Measurements from ENCODE around the gene AEBP1. TPM values are rescaled to one million over a fixed set of nuclear protein-coding genes. Genes with fewer than 3 reads are reported as not detected.
A peak's percentile ranks its signal among the peaks of the same experiment; 100 is the strongest.

Gene AEBP1
- total RNA-seq, 1 donor from 2014 or later: 17.2 TPM

GRCh38 chr7:44106311-44107065 lies 2.3 kb downstream of the AEBP1 start:
- intact Hi-C loops (cut with micrococcal nuclease): no loop called here

GRCh38 chr7:44107116-44107960 lies 3.2 kb downstream of the AEBP1 start:
- Mint-ChIP-seq H3K27ac (no peak overlapping the region), H3K4me3 (no peak overlapping the region)
- intact Hi-C loops (cut with micrococcal nuclease): no loop called here

More at GRCh38 chr7:44106311-44107065, 2.3 kb downstream of the AEBP1 start:
- H3K9me3 Mint-ChIP-seq: no peaks in the 10 kb centered on the region
- H3K4me1 Mint-ChIP-seq (ENCODE audit: low read depth): peaks cover 10% of the 10 kb centered on the region
- peak overlapping the region; percentile 61 for H3K4me3 Mint-ChIP-seq
- DNase-seq (ENCODE audit: low spot score): no peak
- H3K27me3 Mint-ChIP-seq (ENCODE audit: insufficient read depth): peaks cover 20% of the 10 kb centered on the region
- H3K27ac Mint-ChIP-seq: no peak overlapping the region
- H3K36me3 Mint-ChIP-seq (ENCODE audit: low read depth): no peaks in the 10 kb centered on the region

DNA sequence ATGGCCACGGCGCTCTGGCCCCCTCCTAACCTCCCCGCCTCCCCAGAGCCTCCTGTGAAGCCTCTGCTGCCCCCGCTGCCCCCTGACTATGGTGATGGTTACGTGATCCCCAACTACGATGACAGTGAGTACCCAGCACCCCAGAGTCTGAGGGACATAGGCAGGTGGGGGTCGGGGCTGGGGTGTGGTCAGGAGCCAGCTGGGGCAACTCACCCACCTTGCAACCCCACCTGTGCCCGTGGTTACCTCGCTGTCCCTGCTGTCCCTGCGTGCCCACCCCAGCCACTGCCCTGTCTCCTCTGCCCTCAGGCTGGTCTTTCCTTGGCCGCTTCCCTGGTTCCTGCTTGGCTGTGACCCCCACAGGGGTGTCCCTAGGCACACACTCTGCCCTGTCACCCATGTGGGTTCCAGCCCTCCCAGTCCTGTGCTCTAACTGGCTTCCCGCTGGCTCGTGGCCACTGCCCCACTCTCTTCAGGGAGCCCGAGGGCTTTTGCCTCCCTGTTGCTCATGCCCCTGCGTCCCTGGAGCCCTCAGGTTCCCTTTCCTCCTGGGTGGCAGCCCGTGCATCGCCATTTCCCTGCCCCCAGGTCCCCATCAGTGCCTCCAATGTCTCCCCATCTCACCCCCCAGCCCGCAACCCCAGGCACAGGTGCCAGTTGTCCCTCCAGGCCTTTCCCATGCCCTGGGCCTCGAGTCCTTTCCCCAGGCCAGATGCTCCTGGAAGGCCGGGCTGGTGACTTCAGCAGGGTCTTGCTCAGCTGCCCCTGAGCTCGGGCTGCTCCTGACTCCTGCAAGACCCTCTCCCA lies 4.0 kb downstream of the AEBP1 start:
- intact Hi-C loops (cut with micrococcal nuclease): no loop called here
- H3K4me3 Mint-ChIP-seq: no peak overlapping the region
- no peak for DNase-seq (ENCODE audit: low spot score)
- H3K27ac Mint-ChIP-seq: no peak overlapping the region
- H3K36me3 Mint-ChIP-seq (ENCODE audit: low read depth): no peaks in the 10 kb centered on the region
- H3K27me3 Mint-ChIP-seq (ENCODE audit: insufficient read depth): peaks cover 13% of the 10 kb centered on the region
- H3K9me3 Mint-ChIP-seq: no peaks in the 10 kb centered on the region
- H3K4me1 Mint-ChIP-seq (ENCODE audit: low read depth): peaks cover 10% of the 10 kb centered on the region

More at GRCh38 chr7:44107116-44107960, 3.2 kb downstream of the AEBP1 start:
- Mint-ChIP-seq H3K9me3 (no peaks in the 10 kb centered on the region), H3K27me3 (ENCODE audit: insufficient read depth) (peaks cover 16% of the 10 kb centered on the region), H3K4me1 (ENCODE audit: low read depth) (peaks cover 10% of the 10 kb centered on the region), H3K36me3 (ENCODE audit: low read depth) (no peaks in the 10 kb centered on the region)
- DNase-seq (ENCODE audit: low spot score): no peak

- no peak for DNase-seq (ENCODE audit: low spot score)
- Mint-ChIP-seq H3K4me3 (no peak overlapping the region), H3K27me3 (ENCODE audit: insufficient read depth) (peaks cover 8% of the 10 kb centered on the region), H3K9me3 (no peaks in the 10 kb centered on the region), H3K4me1 (ENCODE audit: low read depth) (peaks cover 10% of the 10 kb centered on the region), H3K27ac (no peak overlapping the region), H3K36me3 (ENCODE audit: low read depth) (peaks cover 4% of the 10 kb centered on the region)
- intact Hi-C loops (cut with micrococcal nuclease): no loop called here
These were observed 4.9 kb downstream of the AEBP1 start for GRCh38 chr7:44108768-44109750.

DNA sequence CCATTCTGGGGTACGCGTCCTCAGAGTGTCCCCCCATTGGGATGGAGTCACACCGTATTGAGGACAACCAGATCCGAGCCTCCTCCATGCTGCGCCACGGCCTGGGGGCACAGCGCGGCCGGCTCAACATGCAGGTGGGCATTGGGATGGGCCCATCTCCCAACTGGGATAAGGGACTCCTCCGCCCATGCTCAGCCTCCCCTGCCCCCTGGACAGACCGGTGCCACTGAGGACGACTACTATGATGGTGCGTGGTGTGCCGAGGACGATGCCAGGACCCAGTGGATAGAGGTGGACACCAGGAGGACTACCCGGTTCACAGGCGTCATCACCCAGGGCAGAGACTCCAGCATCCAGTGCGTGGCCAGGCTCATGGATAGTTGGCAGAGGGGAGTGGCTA lies 5.8 kb downstream of the AEBP1 start:
- Mint-ChIP-seq H3K36me3 (ENCODE audit: low read depth) (peaks cover 5% of the 10 kb centered on the region), H3K27ac (no peak overlapping the region), H3K27me3 (ENCODE audit: insufficient read depth) (peaks cover 8% of the 10 kb centered on the region), H3K9me3 (no peaks in the 10 kb centered on the region), H3K4me1 (ENCODE audit: low read depth) (peaks cover 9% of the 10 kb centered on the region), H3K4me3 (no peak overlapping the region)
- no peak for DNase-seq (ENCODE audit: low spot score)
- intact Hi-C loops (cut with micrococcal nuclease): no loop called here

DNA sequence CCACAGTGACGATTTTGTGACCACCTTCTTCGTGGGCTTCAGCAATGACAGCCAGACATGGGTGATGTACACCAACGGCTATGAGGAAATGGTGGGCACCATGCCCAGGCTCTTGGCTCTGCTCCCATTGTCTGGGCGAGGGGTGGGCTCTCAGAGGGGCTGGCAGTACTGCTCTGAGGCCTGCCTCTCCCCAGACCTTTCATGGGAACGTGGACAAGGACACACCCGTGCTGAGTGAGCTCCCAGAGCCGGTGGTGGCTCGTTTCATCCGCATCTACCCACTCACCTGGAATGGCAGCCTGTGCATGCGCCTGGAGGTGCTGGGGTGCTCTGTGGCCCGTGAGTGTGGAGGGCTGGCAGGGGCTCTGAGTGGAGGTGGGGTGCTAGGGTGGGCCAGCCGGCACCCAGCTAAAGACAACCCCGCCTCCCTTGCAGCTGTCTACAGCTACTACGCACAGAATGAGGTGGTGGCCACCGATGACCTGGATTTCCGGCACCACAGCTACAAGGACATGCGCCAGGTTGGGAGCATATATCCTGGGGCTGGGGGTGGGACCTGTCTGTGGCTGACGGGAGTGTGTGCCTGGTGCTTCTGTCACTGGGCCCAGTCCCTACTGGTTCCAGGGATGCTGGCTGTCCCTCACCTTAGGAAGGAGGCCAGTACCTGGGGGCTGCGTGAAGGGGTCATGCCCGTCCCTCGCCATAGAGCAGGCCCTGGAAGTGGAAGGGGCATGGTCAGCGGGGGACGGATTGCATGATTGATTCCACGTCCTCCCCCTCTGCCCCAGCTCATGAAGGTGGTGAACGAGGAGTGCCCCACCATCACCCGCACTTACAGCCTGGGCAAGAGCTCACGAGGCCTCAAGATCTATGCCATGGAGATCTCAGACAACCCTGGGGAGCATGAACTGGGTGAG lies 6.8 kb downstream of the AEBP1 start:
- Mint-ChIP-seq H3K9me3 (no peaks in the 10 kb centered on the region), H3K4me3 (no peak overlapping the region), H3K27ac (no peak overlapping the region), H3K4me1 (ENCODE audit: low read depth) (no peaks in the 10 kb centered on the region), H3K36me3 (ENCODE audit: low read depth) (peaks cover 5% of the 10 kb centered on the region), H3K27me3 (ENCODE audit: insufficient read depth) (no peaks in the 10 kb centered on the region)
- no peak for DNase-seq (ENCODE audit: low spot score)
- intact Hi-C loops (cut with micrococcal nuclease): no loop called here

- Mint-ChIP-seq H3K27ac (no peak overlapping the region), H3K36me3 (ENCODE audit: low read depth) (peaks cover 5% of the 10 kb centered on the region), H3K27me3 (ENCODE audit: insufficient read depth) (no peaks in the 10 kb centered on the region), H3K4me3 (no peak overlapping the region), H3K4me1 (ENCODE audit: low read depth) (no peaks in the 10 kb centered on the region), H3K9me3 (no peaks in the 10 kb centered on the region)
- intact Hi-C loops (cut with micrococcal nuclease): no loop called here
- no peak for DNase-seq (ENCODE audit: low spot score)
These were observed 7.6 kb downstream of the AEBP1 start for GRCh38 chr7:44111761-44112160.

- Mint-ChIP-seq H3K36me3 (ENCODE audit: low read depth) (peaks cover 5% of the 10 kb centered on the region), H3K27ac (no peak overlapping the region)
These were observed 8.3 kb downstream of the AEBP1 start for GRCh38 chr7:44112231-44112996.

GRCh38 chr7:44112997-44113763 lies 9.0 kb downstream of the AEBP1 start:
- no peak for DNase-seq (ENCODE audit: low spot score)
- no peak overlapping the region for H3K27ac Mint-ChIP-seq
- H3K9me3 Mint-ChIP-seq: no peaks in the 10 kb centered on the region
- H3K27me3 Mint-ChIP-seq (ENCODE audit: insufficient read depth): no peaks in the 10 kb centered on the region
- H3K4me3 Mint-ChIP-seq: no peak overlapping the region
- H3K4me1 Mint-ChIP-seq (ENCODE audit: low read depth): no peaks in the 10 kb centered on the region
- peaks cover 9% of the 10 kb centered on the region for H3K36me3 Mint-ChIP-seq (ENCODE audit: low read depth)
- intact Hi-C loops (cut with micrococcal nuclease): no loop called here

More at GRCh38 chr7:44112231-44112996, 8.3 kb downstream of the AEBP1 start:
- Mint-ChIP-seq H3K27me3 (ENCODE audit: insufficient read depth) (no peaks in the 10 kb centered on the region), H3K4me3 (no peak overlapping the region), H3K9me3 (no peaks in the 10 kb centered on the region), H3K4me1 (ENCODE audit: low read depth) (no peaks in the 10 kb centered on the region)
- no peak for DNase-seq (ENCODE audit: low spot score)
- intact Hi-C loops (cut with micrococcal nuclease): no loop called here

- no peaks in the 10 kb centered on the region for H3K4me1 Mint-ChIP-seq (ENCODE audit: low read depth)
- H3K9me3 Mint-ChIP-seq: no peaks in the 10 kb centered on the region
- no peak overlapping the region for H3K27ac Mint-ChIP-seq
- H3K36me3 Mint-ChIP-seq (ENCODE audit: low read depth): peaks cover 12% of the 10 kb centered on the region
- no peak for DNase-seq (ENCODE audit: low spot score)
- no peak overlapping the region for H3K4me3 Mint-ChIP-seq
- H3K27me3 Mint-ChIP-seq (ENCODE audit: insufficient read depth): no peaks in the 10 kb centered on the region
- intact Hi-C loops (cut with micrococcal nuclease): no loop called here
These were observed 9.7 kb downstream of the AEBP1 start for GRCh38 chr7:44113764-44114354.
